Heart left ventricle (tissue), 13 donors: ENCODE data around the gene SAP30BP.

Source experiments
- CTCF ChIP-seq, 12 donors: fragments of 200-600 bp; sonication (generic) in 4 of 12; IDR thresholded peaks; one replicate each; pipeline versions ENCODE4 v1.5.0 to v1.8.0; 2018 to 2022; ENCODE audit warnings: antibody characterized with exemption in 12 of 12, mild to moderate bottlenecking in 5 of 12
- POLR2A ChIP-seq, 2 donors: fragments of 450-650 bp; IDR thresholded peaks; one replicate each; pipeline ENCODE4 v1.6.1; 2017; ENCODE audit warnings: antibody characterized with exemption in 2 of 2, mild to moderate bottlenecking in 2 of 2, moderate library complexity in 2 of 2
- donor health status: ischemic (EF 13 %, LVEDD 7.1; RV severe dilation, severe dysfunction).
- donor health status: DM: no; HTN: yes; CAD: no.
- donor health status: DM: no; HTN: no; CAD: no.
- donor health status: ischemic (EF 25% LVEDD 6.9; RV normal size, moderate dysfunction).
- donor health status: ischemic (EF 25% LVEDD 5.7; RV mildly dilated, moderate dysfunction).
- donor health status: ischemic (EF 35%, LVEDD 5.7; RV mildly dilated, moderate dysfunction).
- donor health status: nonischemic (EF 11% LVEDD 7.7; RV severe dilation, severe dysfunction).
- donor health status: DM: yes; HTN: yes; CAD: no.
- donor health status: PGD.
- donor health status: ischemic (EF 29% LVEDD 5.4; RV normal size, mild dysfunction).
- donor health status: nonischemic (EF 23%, LVEDD 6.1; RV moderate dilation, normal function).

GRCh38 chr17:75635610-75636202, 31.4 kb upstream of the SAP30BP start:
- no peak for TF ChIP-seq CTCF (IDR thresholded peaks at IDR 0.05)
- no peak for TF ChIP-seq POLR2A (IDR thresholded peaks at IDR 0.05)
